Urinary bladder (tissue), 4 donors: ENCODE results near the gene ETS1. TPM values are rescaled to one million over a fixed set of nuclear protein-coding genes. Genes with fewer than 3 reads are reported as not detected.
"Not testable (repeated sequence)": the region's sequence is repeated elsewhere in the genome, so short reads cannot be mapped to it uniquely, and the experiment has no call there.

Source experiments
- DNase-seq: peaks from one replicate; pipeline ENCODE4 v3.0.0-alpha.2; 2015; ENCODE audit errors: extremely low spot score
- H3K27ac ChIP-seq: one replicate; pipeline ENCODE4 v1.5.1; 2013; ENCODE audit warnings: low read depth, mild to moderate bottlenecking, moderate library complexity
- H3K36me3 ChIP-seq: one replicate; pipeline ENCODE4 v1.6.1; 2013; ENCODE audit warnings: mild to moderate bottlenecking, moderate library complexity; ENCODE audit not compliant: insufficient read depth
- H3K4me1 ChIP-seq: one replicate; pipeline ENCODE4 v1.6.1; 2013; ENCODE audit warnings: mild to moderate bottlenecking, moderate library complexity; ENCODE audit not compliant: insufficient read depth
- H3K4me3 ChIP-seq: one replicate; pipeline ENCODE4 v1.5.1; 2013; ENCODE audit warnings: low read depth, low read length
- WGBS: extraction: QIAGEN DNeasy Blood & Tissue Kit; methylation state at CpG from one replicate; pipeline ENCODE4 v1.1.7; 2013; 5-methylcytosine and 5-hydroxymethylcytosine counted together
- polyA plus RNA-seq: library from polyadenylated mRNA; stranded (reverse); fragments of 200-250 nt; gene quantifications from one replicate; pipeline ENCODE4 v1.2.3, GENCODE V29; 2013
- total RNA-seq: library from RNA; depleted of rRNA; stranded (reverse); fragments of >200 nt; gene quantifications from one replicate; pipeline ENCODE4 v1.2.3, GENCODE V29; 2014
- donor health status: healthy with polysubstance abuse.
- donor health status: healthy.

ETS1 gene
- total and polyA plus RNA-seq, 2 donors: 35.6 to 64.0 TPM

GRCh38 chr11:128455766-128456165 lies 131.6 kb downstream of the ETS1 start:
- Histone ChIP-seq H3K4me3 (no peak overlapping the region), H3K4me1 (no peaks in the 10 kb centered on the region), H3K27ac (no peak overlapping the region), H3K36me3 (no peaks in the 10 kb centered on the region)
- no peak for DNase-seq
- 71% methylated on average over 5 of the region's 5 CpGs for WGBS

GRCh38 chr11:128453444-128454336 lies 133.7 kb downstream of the ETS1 start:
- Histone ChIP-seq H3K36me3 (no peaks in the 10 kb centered on the region), H3K4me1 (no peaks in the 10 kb centered on the region), H3K4me3 (no peak overlapping the region), H3K27ac (no peak overlapping the region)
- 73% methylated on average over 5 of the region's 5 CpGs for WGBS
- DNase-seq: no peak

- 57% methylated on average over 26 of the region's 26 CpGs for WGBS
- no peak for DNase-seq
These were observed 135.5 kb downstream of the ETS1 start for GRCh38 chr11:128451652-128452470.

GRCh38 chr11:128450882-128451651 lies 136.3 kb downstream of the ETS1 start:
- Histone ChIP-seq H3K27ac (no peak overlapping the region), H3K4me1 (no peaks in the 10 kb centered on the region), H3K4me3 (no peak overlapping the region), H3K36me3 (no peaks in the 10 kb centered on the region)
- no peak for DNase-seq
- 90% methylated on average over 21 of the region's 21 CpGs for WGBS

More at GRCh38 chr11:128451652-128452470, 135.5 kb downstream of the ETS1 start:
- Histone ChIP-seq H3K4me1 (no peaks in the 10 kb centered on the region), H3K27ac (no peak overlapping the region), H3K36me3 (no peaks in the 10 kb centered on the region), H3K4me3 (no peak overlapping the region)

GRCh38 chr11:128450425-128450824 lies 136.9 kb downstream of the ETS1 start:
- DNase-seq, H3K27ac ChIP-seq: not testable (repeated sequence)
- WGBS: 96% methylated on average over 4 of the region's 4 CpGs

GRCh38 chr11:128448981-128449713 lies 138.2 kb downstream of the ETS1 start:
- 82% methylated on average over 3 of the region's 3 CpGs for WGBS
- no peak overlapping the region for H3K27ac ChIP-seq

More at GRCh38 chr11:128450425-128450824, 136.9 kb downstream of the ETS1 start:
- H3K4me1 ChIP-seq, H3K36me3 ChIP-seq, H3K4me3 ChIP-seq: not testable (repeated sequence)

GRCh38 chr11:128448200-128448886 lies 139.0 kb downstream of the ETS1 start:
- H3K27ac ChIP-seq: no peak overlapping the region
- H3K4me3 ChIP-seq: no peak overlapping the region
- no peaks in the 10 kb centered on the region for H3K4me1 ChIP-seq
- 85% methylated on average over 7 of the region's 7 CpGs for WGBS
- H3K36me3 ChIP-seq: no peaks in the 10 kb centered on the region
- no peak for DNase-seq

More at GRCh38 chr11:128448981-128449713, 138.2 kb downstream of the ETS1 start:
- Histone ChIP-seq H3K36me3 (no peaks in the 10 kb centered on the region), H3K4me1 (no peaks in the 10 kb centered on the region), H3K4me3 (no peak overlapping the region)
- no peak for DNase-seq

GRCh38 chr11:128447233-128447632 lies 140.1 kb downstream of the ETS1 start:
- DNase-seq: no peak
- no peak overlapping the region for H3K4me3 ChIP-seq
- WGBS: 79% methylated on average over 4 of the region's 4 CpGs
- no peaks in the 10 kb centered on the region for H3K4me1 ChIP-seq
- no peak overlapping the region for H3K27ac ChIP-seq
- H3K36me3 ChIP-seq: no peaks in the 10 kb centered on the region

- WGBS: 96% methylated on average over 1 of the region's 1 CpG
- H3K36me3 ChIP-seq, H3K4me1 ChIP-seq, H3K27ac ChIP-seq, DNase-seq, H3K4me3 ChIP-seq: not testable (repeated sequence)
These were observed 141.4 kb downstream of the ETS1 start for GRCh38 chr11:128445921-128446320.

- H3K27ac ChIP-seq: no peak overlapping the region
These were observed 150.2 kb downstream of the ETS1 start for GRCh38 chr11:128437136-128437535.

GRCh38 chr11:128434818-128435217 lies 152.5 kb downstream of the ETS1 start:
- Histone ChIP-seq H3K4me1 (no peaks in the 10 kb centered on the region), H3K27ac (no peak overlapping the region), H3K4me3 (no peak overlapping the region), H3K36me3 (no peaks in the 10 kb centered on the region)
- no peak for DNase-seq
- 83% methylated on average over 3 of the region's 3 CpGs for WGBS

More at GRCh38 chr11:128437136-128437535, 150.2 kb downstream of the ETS1 start:
- H3K36me3 ChIP-seq: no peaks in the 10 kb centered on the region
- WGBS: 54% methylated on average over 2 of the region's 2 CpGs
- DNase-seq: no peak
- no peak overlapping the region for H3K4me3 ChIP-seq
- no peaks in the 10 kb centered on the region for H3K4me1 ChIP-seq

- Histone ChIP-seq H3K27ac (no peak overlapping the region), H3K4me3 (no peak overlapping the region), H3K4me1 (no peaks in the 10 kb centered on the region), H3K36me3 (no peaks in the 10 kb centered on the region)
- no peak for DNase-seq
- 87% methylated on average over 4 of the region's 4 CpGs for WGBS
These were observed 152.9 kb downstream of the ETS1 start for GRCh38 chr11:128434411-128434810.
